Caco-2 (cell line): Measurements from ENCODE around the gene NFASC. TPM values are rescaled to one million over a fixed set of nuclear protein-coding genes. Genes with fewer than 3 reads are reported as not detected.

Source experiments
- BruUV-seq: library from RNA; stranded (reverse); fragments of 400-500 nt; replicated peaks from 2 replicates; lab custom pipeline; 2021; lab: Mats Ljungman, UMichigan
- CTCF ChIA-PET: fragments of 300-600 bp; sonication (Branson Sonifier 250); formaldehyde crosslinking; loops from one replicate; lab custom pipeline; 2022; ENCODE audit warnings: antibody characterized with exemption; lab: Charles Lee
- POLR2A ChIA-PET: fragments of 300-600 bp; sonication (Branson Sonifier 250); formaldehyde crosslinking; loops from one replicate; lab custom pipeline; 2022; ENCODE audit warnings: antibody characterized with exemption; lab: Charles Lee
- DNase-seq, 2 experiments: peaks; one replicate each; pipeline versions ENCODE4 v3.0.0 to v3.0.0-alpha.2; 2020 to 2022
- H3K27me3 ChIP-seq: replicated peaks from 2 replicates; pipeline ENCODE4 v1.6.0; 2011; ENCODE audit warnings: low read length; ENCODE audit not compliant: control insufficient read depth, insufficient read depth
- H3K36me3 ChIP-seq: 2 replicates; pipeline ENCODE4 v1.5.1; 2011; ENCODE audit warnings: low read length; ENCODE audit not compliant: control insufficient read depth, insufficient read depth
- H3K4me1 ChIP-seq: fragments of 250-450 bp; sonication (Bioruptor Pico); 2 replicates; pipeline ENCODE4 v1.5.1; 2020; ENCODE audit warnings: mild to moderate bottlenecking
- H3K4me3 ChIP-seq: 2 replicates; pipeline ENCODE4 v1.5.1; 2011; ENCODE audit warnings: low read depth, mild to moderate bottlenecking, control low read depth, low read length
- H3K9me3 ChIP-seq: fragments of 250-450 bp; sonication (Bioruptor Pico); 2 replicates; pipeline ENCODE4 v1.5.1; 2020; ENCODE audit warnings: mild to moderate bottlenecking, moderate library complexity
- H3K27ac Mint-ChIP-seq: one replicate; pipeline ENCODE4 v1.8.0; 2022; ENCODE audit warnings: mixed read lengths; ENCODE audit not compliant: unreplicated experiment
- H3K27me3 Mint-ChIP-seq: one replicate; pipeline ENCODE4 v1.8.0; 2022; ENCODE audit warnings: mixed read lengths; ENCODE audit not compliant: insufficient read depth, unreplicated experiment
- H3K36me3 Mint-ChIP-seq: one replicate; pipeline ENCODE4 v1.8.0; 2022; ENCODE audit warnings: mild to moderate bottlenecking, mixed read lengths; ENCODE audit not compliant: insufficient read depth, unreplicated experiment
- H3K4me1 Mint-ChIP-seq: one replicate; pipeline ENCODE4 v1.8.0; 2022; ENCODE audit warnings: low read depth, mixed read lengths; ENCODE audit not compliant: unreplicated experiment
- H3K4me3 Mint-ChIP-seq: one replicate; pipeline ENCODE4 v1.8.0; 2022; ENCODE audit warnings: mild to moderate bottlenecking, moderate library complexity, mixed read lengths; ENCODE audit not compliant: unreplicated experiment
- H3K9me3 Mint-ChIP-seq: one replicate; pipeline ENCODE4 v1.8.0; 2022; ENCODE audit warnings: mixed read lengths; ENCODE audit not compliant: unreplicated experiment
- intact Hi-C: fragments of 100-400 bp; cut with micrococcal nuclease; formaldehyde crosslinking; loops from one replicate; pipeline ENCODE4 v1.10.0; 2022; ENCODE audit not compliant: unreplicated experiment
- total RNA-seq: library from RNA; stranded (reverse); gene quantifications from 2 replicates; pipeline ENCODE4 v1.2.3, GENCODE V29; 2022
- TF ChIP-seq, protein P1 (sequence below), 2 experiments: fragments of 200-600 bp in 1 of 2; IDR thresholded peaks; 1 replicate in 1 of 2; 2 replicates in 1 of 2; pipeline versions ENCODE4 v1.5.1 to v1.8.0; 2011 to 2022; ENCODE audit warnings: antibody characterized with exemption in 1 of 2, control low read depth in 1 of 2, inconsistent platforms in 1 of 2, low read depth in 1 of 2, low read length in 1 of 2, mild to moderate bottlenecking in 1 of 2, moderate library complexity in 1 of 2; ENCODE audit not compliant: insufficient read depth in 1 of 2, severe bottlenecking in 1 of 2, unreplicated experiment in 1 of 2

NFASC gene
- total RNA-seq, 1 experiment from 2014 or later, result 1.3 TPM

DNA sequence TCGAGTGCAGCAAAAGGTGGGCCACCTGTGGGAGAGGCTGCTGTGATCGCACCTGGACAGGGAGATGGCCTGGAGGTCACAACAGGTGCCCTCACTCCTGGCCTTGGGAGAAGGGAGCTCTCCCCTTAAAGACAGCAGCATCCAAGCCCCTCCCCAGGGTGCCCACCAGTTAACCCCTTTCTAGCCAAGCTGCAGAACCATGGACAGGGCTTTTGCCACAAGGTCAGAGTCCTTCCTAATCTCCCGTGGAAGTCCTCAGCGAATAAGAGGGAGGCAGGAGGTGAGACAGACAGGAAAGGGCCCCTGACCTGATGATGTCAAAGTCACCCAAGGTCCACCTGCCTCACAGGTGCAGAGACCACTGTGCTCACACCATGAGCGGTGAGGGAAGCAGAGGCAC lies 174.1 kb downstream of the NFASC start:
- no peak overlapping the region for H3K4me3 ChIP-seq
- H3K9me3 ChIP-seq, result no peaks in the 10 kb centered on the region
- H3K36me3 ChIP-seq, result no peaks in the 10 kb centered on the region
- H3K27me3 ChIP-seq, result peaks cover 1% of the 10 kb centered on the region; the same call in 1 of the 2 replicates
- no peaks in the 10 kb centered on the region for H3K9me3 Mint-ChIP-seq
- peaks cover 7% of the 10 kb centered on the region for H3K4me1 Mint-ChIP-seq
- no peak for DNase-seq
- H3K4me3 Mint-ChIP-seq, result no peak overlapping the region
- ChIA-PET CTCF (no interaction called here), POLR2A (no interaction called here)
- no peaks in the 10 kb centered on the region for H3K4me1 ChIP-seq
- no TSS peak for BruUV-seq
- intact Hi-C loops, result no loop called here
- TF ChIP-seq, protein P1, sequence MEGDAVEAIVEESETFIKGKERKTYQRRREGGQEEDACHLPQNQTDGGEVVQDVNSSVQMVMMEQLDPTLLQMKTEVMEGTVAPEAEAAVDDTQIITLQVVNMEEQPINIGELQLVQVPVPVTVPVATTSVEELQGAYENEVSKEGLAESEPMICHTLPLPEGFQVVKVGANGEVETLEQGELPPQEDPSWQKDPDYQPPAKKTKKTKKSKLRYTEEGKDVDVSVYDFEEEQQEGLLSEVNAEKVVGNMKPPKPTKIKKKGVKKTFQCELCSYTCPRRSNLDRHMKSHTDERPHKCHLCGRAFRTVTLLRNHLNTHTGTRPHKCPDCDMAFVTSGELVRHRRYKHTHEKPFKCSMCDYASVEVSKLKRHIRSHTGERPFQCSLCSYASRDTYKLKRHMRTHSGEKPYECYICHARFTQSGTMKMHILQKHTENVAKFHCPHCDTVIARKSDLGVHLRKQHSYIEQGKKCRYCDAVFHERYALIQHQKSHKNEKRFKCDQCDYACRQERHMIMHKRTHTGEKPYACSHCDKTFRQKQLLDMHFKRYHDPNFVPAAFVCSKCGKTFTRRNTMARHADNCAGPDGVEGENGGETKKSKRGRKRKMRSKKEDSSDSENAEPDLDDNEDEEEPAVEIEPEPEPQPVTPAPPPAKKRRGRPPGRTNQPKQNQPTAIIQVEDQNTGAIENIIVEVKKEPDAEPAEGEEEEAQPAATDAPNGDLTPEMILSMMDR (IDR thresholded peaks at IDR 0.05; ENCODE audit: insufficient read depth in 1 of 2, low read depth in 1 of 2, low read length in 1 of 2, severe bottlenecking in 1 of 2, unreplicated experiment in 1 of 2), result no peak
- peaks cover 17% of the 10 kb centered on the region for H3K27me3 Mint-ChIP-seq
- no peak overlapping the region for H3K27ac Mint-ChIP-seq
- no peaks in the 10 kb centered on the region for H3K36me3 Mint-ChIP-seq

DNA sequence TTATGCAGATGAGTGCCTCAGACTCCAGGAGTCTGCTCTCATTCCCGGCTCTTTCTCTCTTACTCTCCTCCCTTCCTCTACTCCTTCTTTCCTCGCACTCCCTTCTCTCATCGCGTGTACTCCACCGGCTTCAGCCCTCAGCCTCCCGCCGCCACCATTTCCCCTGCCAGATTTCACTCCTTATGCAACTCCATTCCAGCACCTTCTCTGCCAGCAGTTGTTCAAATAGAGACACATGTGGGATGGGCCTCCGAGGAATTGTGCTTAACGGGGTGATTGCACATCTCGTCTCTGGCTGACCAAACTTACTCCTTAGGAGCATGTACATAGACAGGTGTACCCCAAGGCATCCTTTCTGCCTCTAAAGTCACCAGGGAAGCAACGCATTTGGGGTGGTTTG lies 174.5 kb downstream of the NFASC start:
- H3K36me3 Mint-ChIP-seq, result no peaks in the 10 kb centered on the region
- TF ChIP-seq, protein P1 (IDR thresholded peaks at IDR 0.05; ENCODE audit: insufficient read depth in 1 of 2, low read depth in 1 of 2, low read length in 1 of 2, severe bottlenecking in 1 of 2, unreplicated experiment in 1 of 2), result no peak
- DNase-seq, result no peak
- no TSS peak for BruUV-seq
- H3K4me3 Mint-ChIP-seq, result no peak overlapping the region
- H3K27me3 ChIP-seq, result peaks cover 1% of the 10 kb centered on the region; the same call in 1 of the 2 replicates
- no peaks in the 10 kb centered on the region for H3K4me1 ChIP-seq
- H3K9me3 ChIP-seq, result no peaks in the 10 kb centered on the region
- CTCF ChIA-PET, result no interaction called here
- intact Hi-C loops, result no loop called here
- no peaks in the 10 kb centered on the region for H3K9me3 Mint-ChIP-seq
- no peak overlapping the region for H3K4me3 ChIP-seq
- H3K27ac Mint-ChIP-seq, result no peak overlapping the region
- peaks cover 7% of the 10 kb centered on the region for H3K4me1 Mint-ChIP-seq
- no peaks in the 10 kb centered on the region for H3K36me3 ChIP-seq
- POLR2A ChIA-PET, result no interaction called here
- peaks cover 14% of the 10 kb centered on the region for H3K27me3 Mint-ChIP-seq

DNA sequence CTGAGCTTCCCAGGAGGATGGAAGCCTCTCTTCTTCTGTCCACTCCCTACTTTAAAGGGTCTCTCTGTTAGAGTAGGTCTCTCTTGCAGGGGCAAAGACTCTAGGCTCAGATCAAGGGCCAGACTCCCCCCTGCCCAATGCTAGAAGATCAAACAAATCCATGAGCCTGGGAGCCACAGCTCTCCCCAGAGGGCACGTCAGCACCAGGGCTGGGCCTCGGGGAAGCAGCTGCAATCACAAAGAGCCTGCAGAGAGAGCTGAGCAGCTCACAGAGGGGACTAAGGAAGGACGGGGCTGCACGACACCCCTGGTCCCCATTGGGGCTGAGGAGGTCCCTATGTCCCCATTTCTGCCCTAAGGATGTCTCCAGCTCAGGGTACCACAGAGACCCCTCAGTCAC lies 176.2 kb downstream of the NFASC start:
- POLR2A ChIA-PET, result no interaction called here
- intact Hi-C loops, result no loop called here
- Mint-ChIP-seq H3K27ac (no peak overlapping the region), H3K4me1 (peaks cover 7% of the 10 kb centered on the region), H3K27me3 (peaks cover 13% of the 10 kb centered on the region), H3K4me3 (no peak overlapping the region), H3K36me3 (no peaks in the 10 kb centered on the region), H3K9me3 (no peaks in the 10 kb centered on the region)
- no peak for DNase-seq
- H3K9me3 ChIP-seq, result no peaks in the 10 kb centered on the region
- BruUV-seq, result no TSS peak
- TF ChIP-seq, protein P1 (IDR thresholded peaks at IDR 0.05; ENCODE audit: insufficient read depth in 1 of 2, low read depth in 1 of 2, low read length in 1 of 2, severe bottlenecking in 1 of 2, unreplicated experiment in 1 of 2), result no peak
- no peaks in the 10 kb centered on the region for H3K4me1 ChIP-seq
- CTCF ChIA-PET, result no interaction called here
- H3K27me3 ChIP-seq, result no peaks in the 10 kb centered on the region
- no peaks in the 10 kb centered on the region for H3K36me3 ChIP-seq
- H3K4me3 ChIP-seq, result no peak overlapping the region
